ENCODE data around the gene PRICKLE2.

Gene PRICKLE2

DNA sequence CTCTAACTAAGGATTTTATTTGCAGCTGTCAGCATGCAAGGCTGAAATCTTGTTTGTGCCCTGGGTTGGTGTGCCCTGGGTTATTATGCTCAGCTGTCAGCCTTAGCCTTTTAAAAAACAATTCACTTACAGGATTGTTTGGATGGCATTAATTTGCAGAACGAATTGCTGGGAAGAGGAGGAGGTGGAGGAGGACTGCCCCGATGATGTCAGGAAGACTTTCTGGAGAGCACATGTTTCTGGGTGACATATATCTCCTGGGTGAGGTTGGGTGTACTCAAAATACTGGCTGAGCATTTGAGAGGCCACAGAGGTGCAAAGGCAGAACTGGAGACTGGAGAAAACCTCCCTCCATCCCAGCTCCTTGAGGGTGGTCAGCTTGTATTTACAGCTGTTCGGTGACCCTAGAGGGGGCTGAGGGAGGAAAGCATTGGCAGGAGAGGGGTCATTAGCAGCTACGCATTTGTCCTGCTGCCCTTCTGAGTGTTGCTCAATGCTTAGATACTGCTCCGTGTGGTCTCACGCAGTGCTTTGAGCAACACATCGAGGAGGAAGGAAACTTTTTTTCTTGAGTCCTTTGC lies 142.2 kb downstream of the PRICKLE2 start:
- TF ChIP-seq ZFX (IDR thresholded peaks at IDR 0.05; ENCODE audit: borderline replicate concordance): no peak
- TF ChIP-seq, protein P1, sequence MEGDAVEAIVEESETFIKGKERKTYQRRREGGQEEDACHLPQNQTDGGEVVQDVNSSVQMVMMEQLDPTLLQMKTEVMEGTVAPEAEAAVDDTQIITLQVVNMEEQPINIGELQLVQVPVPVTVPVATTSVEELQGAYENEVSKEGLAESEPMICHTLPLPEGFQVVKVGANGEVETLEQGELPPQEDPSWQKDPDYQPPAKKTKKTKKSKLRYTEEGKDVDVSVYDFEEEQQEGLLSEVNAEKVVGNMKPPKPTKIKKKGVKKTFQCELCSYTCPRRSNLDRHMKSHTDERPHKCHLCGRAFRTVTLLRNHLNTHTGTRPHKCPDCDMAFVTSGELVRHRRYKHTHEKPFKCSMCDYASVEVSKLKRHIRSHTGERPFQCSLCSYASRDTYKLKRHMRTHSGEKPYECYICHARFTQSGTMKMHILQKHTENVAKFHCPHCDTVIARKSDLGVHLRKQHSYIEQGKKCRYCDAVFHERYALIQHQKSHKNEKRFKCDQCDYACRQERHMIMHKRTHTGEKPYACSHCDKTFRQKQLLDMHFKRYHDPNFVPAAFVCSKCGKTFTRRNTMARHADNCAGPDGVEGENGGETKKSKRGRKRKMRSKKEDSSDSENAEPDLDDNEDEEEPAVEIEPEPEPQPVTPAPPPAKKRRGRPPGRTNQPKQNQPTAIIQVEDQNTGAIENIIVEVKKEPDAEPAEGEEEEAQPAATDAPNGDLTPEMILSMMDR (IDR thresholded peaks at IDR 0.05): no peak
- no peak overlapping the region for H3K27ac ChIP-seq

DNA sequence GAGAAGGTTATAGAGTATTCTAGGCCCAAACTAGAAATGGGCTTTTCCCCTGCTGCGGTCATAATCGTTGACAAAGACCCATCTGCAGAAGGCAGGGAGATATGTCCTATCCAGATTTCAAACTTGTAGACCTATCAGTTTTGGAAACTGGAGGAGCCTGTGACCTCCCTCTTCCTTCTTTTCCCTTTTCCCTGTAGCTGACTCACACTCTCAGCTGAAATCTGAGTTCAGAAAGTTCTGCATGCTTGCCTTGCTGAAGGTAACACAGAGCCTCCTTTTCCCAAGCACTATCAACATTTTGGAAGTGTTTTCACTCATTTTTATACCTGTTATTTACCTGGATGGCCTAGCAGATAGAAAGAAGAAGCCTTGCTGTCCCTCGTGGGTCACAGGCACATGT lies 142.9 kb downstream of the PRICKLE2 start:
- H3K27ac ChIP-seq: no peak overlapping the region
- no peak for TF ChIP-seq ZFX (IDR thresholded peaks at IDR 0.05; ENCODE audit: borderline replicate concordance)
- TF ChIP-seq, protein P1 (IDR thresholded peaks at IDR 0.05): no peak

DNA sequence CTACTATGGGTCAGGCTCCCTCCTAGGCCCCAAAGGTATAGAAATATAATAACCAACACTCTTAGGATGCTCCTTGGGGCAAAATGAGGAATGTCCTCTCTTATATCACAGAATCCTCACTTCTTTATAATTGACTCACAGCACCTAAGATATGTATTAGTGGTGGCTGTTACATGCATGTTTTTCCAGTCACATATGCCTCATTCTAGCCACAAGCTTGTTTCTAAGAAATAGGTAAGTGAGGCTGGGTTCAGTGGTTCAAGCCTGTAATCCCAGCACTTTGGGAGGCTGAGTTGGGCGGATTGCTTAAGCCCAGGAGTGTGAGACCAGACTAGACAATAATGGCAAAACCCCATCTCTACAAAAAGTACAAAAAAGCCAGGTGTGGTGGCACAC lies 144.0 kb downstream of the PRICKLE2 start:
- no peak overlapping the region for H3K27ac ChIP-seq
- no peak for TF ChIP-seq ZFX (IDR thresholded peaks at IDR 0.05; ENCODE audit: borderline replicate concordance)
- TF ChIP-seq, protein P1 (IDR thresholded peaks at IDR 0.05): no peak

DNA sequence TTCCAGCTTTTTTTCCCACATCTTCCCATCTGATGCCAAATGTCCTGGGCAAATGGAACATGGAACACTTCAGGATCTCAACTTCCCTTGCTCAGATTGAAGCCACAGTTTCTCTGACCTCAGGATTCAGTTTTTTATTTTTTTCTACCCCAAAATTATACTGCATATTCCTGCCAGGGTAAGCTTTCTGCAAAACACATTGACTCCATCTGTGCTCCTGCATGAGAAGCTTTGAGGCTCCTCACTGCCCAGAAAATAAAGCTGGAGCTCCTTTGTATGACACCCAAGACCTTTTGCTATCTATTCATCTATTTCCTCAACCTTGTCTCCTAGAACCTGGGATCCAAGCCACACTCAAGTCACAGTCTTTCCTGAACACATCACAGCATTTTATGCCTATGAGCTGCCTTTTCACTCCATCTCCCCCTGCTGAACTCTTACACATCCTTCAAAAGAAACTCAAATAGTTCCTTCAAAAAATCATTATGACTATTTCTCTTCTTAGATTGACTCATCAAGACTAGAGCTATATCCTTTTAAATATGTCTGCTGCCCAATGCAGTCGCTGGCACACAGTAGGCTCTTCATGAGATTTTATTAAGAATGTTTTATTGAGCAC lies 144.5 kb downstream of the PRICKLE2 start:
- no peak for TF ChIP-seq ZFX (IDR thresholded peaks at IDR 0.05; ENCODE audit: borderline replicate concordance)
- TF ChIP-seq, protein P1 (IDR thresholded peaks at IDR 0.05): no peak
- H3K27ac ChIP-seq: no peak overlapping the region

DNA sequence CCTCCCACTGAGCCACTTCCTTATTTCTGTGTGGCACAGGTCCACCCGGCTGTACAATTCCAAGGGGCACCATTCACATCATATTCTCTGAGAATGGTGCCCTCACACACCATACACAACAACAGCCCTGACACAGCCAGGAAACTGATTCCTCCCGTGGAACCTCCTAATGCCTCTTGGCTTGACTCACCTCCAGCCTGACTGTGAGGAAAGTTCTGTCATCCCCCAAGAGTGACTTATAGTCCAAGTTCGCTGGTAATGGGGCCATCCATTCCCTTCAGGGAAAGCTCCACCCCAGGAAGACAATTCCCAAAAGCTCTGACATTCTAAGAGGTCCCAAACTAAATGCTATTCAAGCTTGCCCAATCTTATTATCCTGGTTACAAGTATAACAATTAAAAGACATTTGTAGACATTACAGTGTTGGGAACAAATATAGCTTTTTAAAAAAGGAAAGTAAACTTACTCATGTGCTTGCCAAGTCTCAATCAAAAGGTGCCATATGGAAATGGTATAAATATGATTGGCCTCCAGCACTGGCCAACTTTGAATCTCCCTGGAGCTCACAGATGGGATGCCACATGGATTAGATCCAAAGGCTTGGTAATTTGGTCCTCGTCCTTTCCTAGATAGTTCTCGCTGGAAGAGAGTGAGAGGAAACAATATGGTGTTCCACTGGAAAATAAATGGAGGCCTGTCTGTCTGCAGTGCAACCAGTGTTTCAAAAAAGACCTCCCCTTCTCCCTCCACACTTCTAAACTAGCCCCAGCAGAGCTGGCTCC lies 145.7 kb downstream of the PRICKLE2 start:
- TF ChIP-seq, protein P1 (IDR thresholded peaks at IDR 0.05): no peak
- no peak for TF ChIP-seq ZFX (IDR thresholded peaks at IDR 0.05; ENCODE audit: borderline replicate concordance)
- H3K27ac ChIP-seq: no peak overlapping the region

DNA sequence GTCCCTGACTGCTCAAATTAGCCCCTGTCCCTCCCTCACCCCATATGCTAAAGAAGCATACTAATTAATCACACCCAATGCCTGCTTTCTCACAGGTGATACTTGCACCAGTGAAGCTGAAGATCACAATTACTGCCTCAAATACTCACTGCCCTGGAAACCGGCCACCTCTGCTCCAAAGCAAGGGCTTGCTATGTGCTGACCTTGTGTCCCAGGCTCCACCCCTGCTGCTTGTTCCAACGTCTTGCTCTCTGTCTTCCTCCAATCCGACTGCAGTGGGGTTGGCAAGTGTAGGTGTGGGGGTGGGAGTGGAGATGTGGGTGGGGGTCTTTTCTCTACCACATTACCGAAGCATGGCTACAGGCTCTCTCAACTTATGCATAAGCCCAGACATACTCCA lies 146.3 kb downstream of the PRICKLE2 start:
- no peak overlapping the region for H3K27ac ChIP-seq
- TF ChIP-seq, protein P1 (IDR thresholded peaks at IDR 0.05): no peak
- no peak for TF ChIP-seq ZFX (IDR thresholded peaks at IDR 0.05; ENCODE audit: borderline replicate concordance)
